DOHH2 (cell line): ENCODE measurements around the gene PRDM16.

Source experiments
- EZH2phosphoT487 ChIP-seq: fragments of 200-600 bp; sonication (generic); IDR thresholded peaks from 2 replicates; pipeline ENCODE4 v1.6.1; 2017; ENCODE audit warnings: borderline replicate concordance, mild to moderate bottlenecking, antibody characterized with exemption, low read length, moderate library complexity, mixed read lengths
- TF ChIP-seq, protein P1 (sequence below): fragments of 200-600 bp; sonication (generic); IDR thresholded peaks from one replicate; pipeline ENCODE4 v1.5.1; 2014; ENCODE audit warnings: antibody characterized with exemption, mild to moderate bottlenecking, low read depth, low read length; ENCODE audit not compliant: poor library complexity, severe bottlenecking

DNA sequence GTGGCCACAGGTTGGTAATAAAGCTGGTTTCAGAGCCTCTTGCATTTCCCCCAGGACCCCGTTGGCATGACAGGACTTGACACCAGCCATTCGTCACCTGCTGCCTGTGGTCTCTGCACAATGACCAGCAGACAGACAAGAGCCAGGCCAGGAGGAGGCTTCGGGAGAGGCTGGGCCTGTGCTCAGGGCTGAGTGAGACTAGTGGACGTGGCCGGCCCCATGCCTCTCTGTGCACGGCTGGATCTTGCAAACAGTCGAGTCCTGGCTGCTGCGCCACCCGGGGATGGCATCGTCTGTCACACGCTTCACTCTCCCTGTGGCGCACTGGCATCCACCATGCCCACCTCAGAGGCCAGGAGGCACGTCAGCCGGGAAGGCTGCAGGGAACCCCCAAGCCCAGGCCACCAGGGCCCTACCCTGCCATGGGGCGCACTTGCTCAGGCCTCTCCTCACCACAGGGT, 208.0 kb downstream of the PRDM16 start:
- TF ChIP-seq, protein P1, sequence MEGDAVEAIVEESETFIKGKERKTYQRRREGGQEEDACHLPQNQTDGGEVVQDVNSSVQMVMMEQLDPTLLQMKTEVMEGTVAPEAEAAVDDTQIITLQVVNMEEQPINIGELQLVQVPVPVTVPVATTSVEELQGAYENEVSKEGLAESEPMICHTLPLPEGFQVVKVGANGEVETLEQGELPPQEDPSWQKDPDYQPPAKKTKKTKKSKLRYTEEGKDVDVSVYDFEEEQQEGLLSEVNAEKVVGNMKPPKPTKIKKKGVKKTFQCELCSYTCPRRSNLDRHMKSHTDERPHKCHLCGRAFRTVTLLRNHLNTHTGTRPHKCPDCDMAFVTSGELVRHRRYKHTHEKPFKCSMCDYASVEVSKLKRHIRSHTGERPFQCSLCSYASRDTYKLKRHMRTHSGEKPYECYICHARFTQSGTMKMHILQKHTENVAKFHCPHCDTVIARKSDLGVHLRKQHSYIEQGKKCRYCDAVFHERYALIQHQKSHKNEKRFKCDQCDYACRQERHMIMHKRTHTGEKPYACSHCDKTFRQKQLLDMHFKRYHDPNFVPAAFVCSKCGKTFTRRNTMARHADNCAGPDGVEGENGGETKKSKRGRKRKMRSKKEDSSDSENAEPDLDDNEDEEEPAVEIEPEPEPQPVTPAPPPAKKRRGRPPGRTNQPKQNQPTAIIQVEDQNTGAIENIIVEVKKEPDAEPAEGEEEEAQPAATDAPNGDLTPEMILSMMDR = no peak
- TF ChIP-seq EZH2phosphoT487 = no peak
